IPS-18a (cell line): Measurements from ENCODE around the gene HIC1.

Source experiments
- H3K27ac ChIP-seq: one replicate; pipeline ENCODE4 v1.5.1; 2013; ENCODE audit warnings: low read length
- H3K27me3 ChIP-seq: one replicate; pipeline ENCODE4 v1.6.1; 2013; ENCODE audit warnings: mild to moderate bottlenecking, low read length; ENCODE audit not compliant: control insufficient read depth, insufficient read depth
- H3K36me3 ChIP-seq: one replicate; pipeline ENCODE4 v1.6.1; 2013; ENCODE audit warnings: low read depth, low read length; ENCODE audit not compliant: control insufficient read depth
- H3K4me1 ChIP-seq: one replicate; pipeline ENCODE4 v1.6.1; 2013; ENCODE audit warnings: low read depth, low read length; ENCODE audit not compliant: control insufficient read depth
- H3K4me3 ChIP-seq: one replicate; pipeline ENCODE4 v1.5.1; 2013; ENCODE audit warnings: low read length
- H3K9ac ChIP-seq: one replicate; pipeline ENCODE4 v1.6.1; 2013; ENCODE audit warnings: mild to moderate bottlenecking, low read length, moderate library complexity
- H3K9me3 ChIP-seq: one replicate; pipeline ENCODE4 v1.6.1; 2013; ENCODE audit warnings: low read depth, low read length; ENCODE audit not compliant: control insufficient read depth

The HIC1 gene

DNA sequence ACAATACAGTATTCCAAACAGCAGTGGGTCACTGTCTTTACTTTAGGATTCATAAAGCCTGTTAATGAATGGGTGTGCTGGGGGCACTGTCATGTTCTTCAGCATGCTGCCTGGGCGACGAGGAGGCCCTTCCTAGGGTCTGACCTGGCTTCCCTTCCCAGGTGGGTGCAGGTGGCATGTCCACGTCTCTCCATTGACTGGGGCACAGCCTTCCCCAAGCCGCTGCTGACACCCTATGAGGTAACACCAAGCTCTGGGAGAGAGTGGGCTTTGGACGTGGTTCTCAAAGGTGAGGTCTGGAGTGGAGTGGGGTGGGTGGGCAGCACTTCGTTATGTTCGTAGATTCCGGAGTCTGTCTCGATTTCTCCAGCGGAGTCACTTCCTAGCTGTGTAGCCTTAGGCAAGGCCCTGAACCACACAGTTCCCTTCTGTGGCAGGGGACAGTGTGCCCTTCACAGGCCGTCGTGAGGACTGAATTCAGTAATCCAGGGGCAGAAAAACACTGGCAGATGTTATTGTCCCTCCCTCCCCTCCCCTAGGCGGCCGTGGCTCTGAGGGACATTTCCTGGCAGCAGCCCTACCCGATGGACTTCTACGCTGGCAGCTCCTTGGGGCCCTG, 13.9 kb upstream of the HIC1 start:
- H3K9me3 ChIP-seq = no peaks in the 10 kb centered on the region
- H3K27ac ChIP-seq = no peak overlapping the region
- peak overlapping the region; percentile 78 for H3K4me3 ChIP-seq
- H3K9ac ChIP-seq = peak overlapping the region; percentile 20
- H3K36me3 ChIP-seq = peaks cover 3% of the 10 kb centered on the region
- peaks cover 9% of the 10 kb centered on the region for H3K27me3 ChIP-seq
- peaks cover 5% of the 10 kb centered on the region for H3K4me1 ChIP-seq

DNA sequence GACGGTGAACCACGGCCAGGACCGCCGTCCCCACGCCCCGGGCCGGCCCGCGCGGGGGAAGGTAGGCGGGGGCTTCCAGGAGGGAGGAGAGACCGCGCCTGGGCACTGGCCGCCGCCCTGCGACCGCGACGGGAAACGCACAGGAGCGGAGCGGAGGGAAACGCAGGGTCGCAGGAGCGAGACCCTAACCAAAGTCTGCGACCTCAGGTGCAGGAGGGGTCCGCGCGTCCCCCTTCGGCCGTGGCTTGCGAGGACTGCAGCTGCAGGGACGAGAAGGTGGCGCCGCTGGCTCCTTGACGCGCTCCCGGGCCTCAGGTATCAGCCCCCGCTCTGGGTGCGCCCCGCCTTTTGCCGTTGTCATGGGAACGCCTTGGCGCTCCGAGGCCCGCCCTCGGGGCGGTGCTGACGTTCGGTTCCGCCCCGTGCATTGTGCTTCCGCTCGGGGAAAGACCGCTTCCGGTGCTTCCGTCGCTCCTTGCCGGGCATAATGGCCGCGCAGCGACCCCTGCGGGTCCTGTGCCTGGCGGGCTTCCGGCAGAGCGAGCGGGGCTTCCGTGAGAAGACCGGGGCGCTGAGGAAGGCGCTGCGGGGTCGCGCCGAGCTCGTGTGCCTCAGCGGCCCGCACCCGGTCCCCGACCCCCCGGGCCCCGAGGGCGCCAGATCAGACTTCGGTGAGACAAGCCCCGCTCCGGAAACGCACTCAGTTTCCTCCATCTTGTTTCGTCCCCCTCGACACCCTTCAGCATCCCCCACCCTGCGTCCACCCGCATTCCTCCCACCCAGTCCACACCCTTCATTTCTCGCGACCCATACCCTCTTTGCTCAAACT, 13.1 kb upstream of the HIC1 start, which contains the start of gene OVCA2:
Gene OVCA2, plus strand, starts transcription at position 462 of the 829 bp plus-strand sequence. Its CDS starts 26 bp downstream, at position 488.
- Histone ChIP-seq H3K4me3 (peak within 1 kb of the TSS; percentile 78), H3K27me3 (peaks cover 11% of the 10 kb centered on the region), H3K36me3 (no peaks in the 10 kb centered on the region), H3K9me3 (no peaks in the 10 kb centered on the region), H3K4me1 (peaks cover 5% of the 10 kb centered on the region), H3K9ac (peak within 1 kb of the TSS; percentile 81), H3K27ac (peak within 1 kb of the TSS; percentile 51)

DNA sequence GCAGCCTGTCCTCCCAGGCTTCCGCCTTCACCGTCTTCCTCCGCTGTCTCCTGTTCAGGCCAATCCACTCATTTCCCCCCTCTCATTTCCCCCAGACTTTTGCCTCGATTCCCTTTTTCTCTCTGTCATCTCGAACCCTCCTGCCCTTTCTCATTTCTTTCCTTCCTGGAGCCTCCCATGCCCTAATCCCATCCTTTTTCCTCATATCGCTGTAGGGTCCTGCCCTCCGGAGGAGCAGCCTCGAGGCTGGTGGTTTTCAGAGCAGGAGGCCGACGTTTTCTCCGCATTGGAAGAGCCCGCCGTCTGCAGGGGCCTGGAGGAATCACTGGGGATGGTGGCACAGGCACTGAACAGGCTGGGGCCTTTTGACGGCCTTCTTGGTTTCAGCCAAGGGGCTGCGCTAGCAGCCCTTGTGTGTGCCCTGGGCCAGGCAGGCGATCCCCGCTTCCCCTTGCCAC, 12.5 kb upstream of the HIC1 start:
- no peaks in the 10 kb centered on the region for H3K36me3 ChIP-seq
- H3K4me1 ChIP-seq = peaks cover 5% of the 10 kb centered on the region
- peaks cover 13% of the 10 kb centered on the region for H3K27me3 ChIP-seq
- peak overlapping the region; percentile 51 for H3K27ac ChIP-seq
- H3K9me3 ChIP-seq = no peaks in the 10 kb centered on the region
- H3K9ac ChIP-seq = peak overlapping the region; percentile 81
- H3K4me3 ChIP-seq = peak overlapping the region; percentile 78

DNA sequence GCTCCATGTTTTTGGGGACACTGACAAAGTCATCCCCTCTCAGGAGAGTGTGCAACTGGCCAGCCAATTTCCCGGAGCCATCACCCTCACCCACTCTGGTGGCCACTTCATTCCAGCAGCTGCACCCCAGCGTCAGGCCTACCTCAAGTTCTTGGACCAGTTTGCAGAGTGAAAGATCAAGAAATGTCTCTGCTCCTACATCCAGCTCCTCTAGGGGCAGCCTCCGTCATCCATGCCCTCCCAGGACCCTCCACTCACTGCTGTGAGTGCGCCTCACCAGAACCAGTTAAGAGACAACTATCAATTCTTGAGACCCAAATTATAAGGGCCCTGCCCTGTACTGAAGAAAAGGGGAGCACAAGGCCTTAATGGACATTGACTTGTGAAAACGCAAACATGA, 12.0 kb upstream of the HIC1 start:
- peak overlapping the region; percentile 78 for H3K4me3 ChIP-seq
- no peak overlapping the region for H3K27ac ChIP-seq
- H3K9ac ChIP-seq = peak overlapping the region; percentile 81

DNA sequence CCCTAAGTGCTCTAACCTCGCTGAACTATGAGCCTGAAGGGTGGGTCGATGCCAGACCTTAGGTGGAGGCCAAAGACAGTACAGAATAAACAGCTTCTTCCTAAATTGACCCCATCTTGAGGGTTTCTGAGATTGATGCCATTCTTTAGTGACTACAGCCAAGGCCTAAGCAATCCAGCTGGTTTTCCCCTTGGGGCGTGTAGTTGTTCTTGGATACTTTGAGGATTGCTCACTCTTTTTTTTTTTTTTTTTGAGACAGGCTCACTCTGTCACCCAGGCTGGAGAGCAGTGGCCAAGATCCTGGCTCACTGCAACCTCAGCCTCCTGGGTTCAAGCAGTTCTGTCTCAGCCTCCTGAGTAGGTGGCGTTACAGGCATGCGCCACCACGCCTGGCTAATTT, 11.1 kb upstream of the HIC1 start:
- H3K9ac ChIP-seq = no peak overlapping the region
- H3K4me3 ChIP-seq = no peak overlapping the region
- H3K27ac ChIP-seq = no peak overlapping the region

More for the DNA sequence above, 12.0 kb upstream of the HIC1 start:
- Histone ChIP-seq H3K36me3 (no peaks in the 10 kb centered on the region), H3K9me3 (no peaks in the 10 kb centered on the region), H3K27me3 (peaks cover 18% of the 10 kb centered on the region), H3K4me1 (peaks cover 5% of the 10 kb centered on the region)

DNA sequence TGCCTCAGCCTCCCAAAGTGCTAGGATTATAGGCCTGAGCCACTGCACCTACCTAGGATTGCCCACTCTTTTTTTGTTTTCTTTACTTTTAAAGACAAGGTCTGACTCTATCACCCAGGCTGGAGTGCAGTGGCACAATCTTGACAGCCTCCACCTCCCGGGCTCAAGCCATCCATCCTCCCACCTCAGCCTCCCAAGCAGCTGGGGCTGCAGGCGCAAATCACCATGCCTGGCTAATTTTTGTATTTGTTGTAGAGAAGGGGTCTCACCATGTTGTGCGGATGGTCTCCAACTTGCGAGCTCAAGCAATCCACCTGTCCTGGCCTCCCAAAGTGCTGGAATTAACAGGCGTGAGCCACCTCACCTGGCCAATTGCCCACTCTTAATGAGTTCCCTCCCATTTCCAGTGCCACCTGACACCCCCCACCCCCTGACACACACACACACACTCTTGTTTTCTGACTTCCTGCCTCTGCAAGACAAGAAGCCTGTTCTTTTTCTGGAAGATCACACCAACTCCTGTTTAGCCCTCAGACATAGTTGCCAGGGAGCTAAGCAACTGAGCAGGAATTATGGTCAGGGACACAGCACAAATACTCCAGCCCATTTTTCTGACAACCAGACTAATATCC, 10.5 kb upstream of the HIC1 start:
- Histone ChIP-seq H3K9ac (no peak overlapping the region), H3K4me1 (peaks cover 5% of the 10 kb centered on the region), H3K4me3 (no peak overlapping the region), H3K36me3 (no peaks in the 10 kb centered on the region), H3K27ac (no peak overlapping the region), H3K9me3 (no peaks in the 10 kb centered on the region), H3K27me3 (peaks cover 33% of the 10 kb centered on the region)

More for the DNA sequence above, 11.1 kb upstream of the HIC1 start:
- Histone ChIP-seq H3K27me3 (peaks cover 27% of the 10 kb centered on the region), H3K9me3 (no peaks in the 10 kb centered on the region), H3K4me1 (peaks cover 5% of the 10 kb centered on the region), H3K36me3 (no peaks in the 10 kb centered on the region)

DNA sequence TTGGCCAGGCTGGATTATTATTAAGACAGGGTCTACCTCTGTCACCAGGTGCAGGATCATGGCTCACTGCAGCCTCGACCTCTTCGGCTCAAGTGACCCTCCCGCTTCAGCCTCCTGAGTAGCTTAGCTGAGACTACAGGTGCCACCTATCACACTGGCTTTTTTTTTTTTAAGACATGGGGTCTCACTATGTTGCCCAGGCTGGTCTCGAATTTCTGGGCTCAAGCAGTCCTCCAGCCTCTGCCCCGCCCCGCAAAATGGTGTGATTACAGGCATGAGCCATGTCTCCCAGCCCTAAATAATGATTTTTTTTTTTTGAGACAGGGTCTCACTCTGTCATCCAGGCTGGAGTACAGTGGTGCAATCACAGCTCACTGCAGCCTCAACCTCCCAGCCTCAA, 7.3 kb upstream of the HIC1 start:
- no peak overlapping the region for H3K4me3 ChIP-seq
- no peak overlapping the region for H3K27ac ChIP-seq
- H3K4me1 ChIP-seq = peaks cover 3% of the 10 kb centered on the region
- no peaks in the 10 kb centered on the region for H3K36me3 ChIP-seq
- H3K9ac ChIP-seq = no peak overlapping the region
- no peaks in the 10 kb centered on the region for H3K9me3 ChIP-seq
- H3K27me3 ChIP-seq = peaks cover 60% of the 10 kb centered on the region

DNA sequence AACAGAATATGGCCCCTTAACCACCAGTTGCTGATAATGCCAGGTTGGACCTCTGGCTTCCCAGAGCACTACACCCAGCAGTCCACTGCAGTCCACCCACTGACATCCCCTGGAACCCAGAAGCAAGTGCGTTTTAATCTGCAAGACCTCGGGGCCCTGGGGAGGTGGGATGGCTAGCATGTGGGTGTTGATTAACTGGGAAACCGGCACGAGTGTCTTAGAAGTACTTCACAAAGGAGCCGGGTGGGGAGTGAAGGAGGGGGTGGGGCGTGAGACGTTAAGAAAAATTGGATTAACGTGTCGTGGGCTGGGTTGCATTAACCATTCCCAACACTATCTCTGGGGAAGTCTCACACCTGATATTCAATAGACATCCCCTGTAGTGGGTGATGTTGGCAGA, 6.1 kb upstream of the HIC1 start:
- no peak overlapping the region for H3K9ac ChIP-seq
- H3K27me3 ChIP-seq = peaks cover 72% of the 10 kb centered on the region

DNA sequence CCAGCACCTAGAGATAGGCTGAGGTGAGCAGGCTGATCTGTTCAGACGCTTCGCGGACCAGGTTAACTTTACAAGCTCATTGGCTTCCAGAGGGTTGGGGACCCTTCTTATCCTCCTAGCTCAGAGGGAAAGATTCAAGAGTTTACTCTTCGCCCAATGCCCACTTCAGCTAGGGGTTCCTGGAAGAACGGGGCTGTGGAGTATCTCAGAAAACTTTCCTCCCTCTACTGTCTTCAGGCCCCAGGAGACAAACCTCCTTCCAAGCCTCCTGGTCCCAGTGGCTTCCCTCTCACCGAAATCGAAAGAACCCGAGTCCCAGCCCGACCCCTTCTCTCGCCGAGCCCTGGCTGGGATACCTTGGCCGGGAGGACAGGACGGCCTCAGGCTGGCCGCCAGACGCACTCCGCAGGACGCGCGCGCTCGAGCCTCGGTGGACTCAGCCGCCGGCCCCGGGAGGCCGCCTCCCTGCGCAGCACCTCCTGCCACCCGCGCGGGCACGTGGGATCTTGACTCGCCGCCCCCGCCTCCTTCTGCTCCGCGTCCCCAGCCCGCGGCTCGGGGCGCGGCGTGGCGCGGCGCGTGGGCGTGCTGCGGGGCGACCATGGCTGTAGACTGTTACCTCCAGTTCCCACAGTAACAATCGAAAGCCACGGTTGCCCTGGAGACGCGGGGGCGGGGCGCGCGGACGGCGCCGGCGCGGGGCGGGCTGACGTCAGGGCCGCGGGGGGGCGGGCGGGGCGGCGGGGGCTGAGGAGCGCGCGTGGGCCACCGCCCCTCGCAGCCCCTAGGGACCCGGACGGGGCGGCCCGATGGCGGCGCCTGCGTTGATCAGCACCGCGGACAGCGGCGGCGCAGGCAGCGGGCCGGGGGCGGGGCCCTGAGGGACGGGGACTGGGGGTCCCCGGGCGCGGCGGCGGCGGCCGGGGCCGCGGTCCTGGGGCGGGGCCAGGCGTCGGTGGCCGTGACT, 5.3 kb upstream of the HIC1 start:
- H3K9ac ChIP-seq = no peak overlapping the region
- peak overlapping the region; percentile 39 for H3K4me3 ChIP-seq
- H3K27me3 ChIP-seq = peaks cover 78% of the 10 kb centered on the region
- no peaks in the 10 kb centered on the region for H3K4me1 ChIP-seq
- H3K9me3 ChIP-seq = no peaks in the 10 kb centered on the region
- H3K36me3 ChIP-seq = no peaks in the 10 kb centered on the region
- no peak overlapping the region for H3K27ac ChIP-seq

More for the DNA sequence above, 6.1 kb upstream of the HIC1 start:
- no peaks in the 10 kb centered on the region for H3K4me1 ChIP-seq
- no peaks in the 10 kb centered on the region for H3K36me3 ChIP-seq
- no peak overlapping the region for H3K4me3 ChIP-seq
- H3K9me3 ChIP-seq = no peaks in the 10 kb centered on the region
- no peak overlapping the region for H3K27ac ChIP-seq

DNA sequence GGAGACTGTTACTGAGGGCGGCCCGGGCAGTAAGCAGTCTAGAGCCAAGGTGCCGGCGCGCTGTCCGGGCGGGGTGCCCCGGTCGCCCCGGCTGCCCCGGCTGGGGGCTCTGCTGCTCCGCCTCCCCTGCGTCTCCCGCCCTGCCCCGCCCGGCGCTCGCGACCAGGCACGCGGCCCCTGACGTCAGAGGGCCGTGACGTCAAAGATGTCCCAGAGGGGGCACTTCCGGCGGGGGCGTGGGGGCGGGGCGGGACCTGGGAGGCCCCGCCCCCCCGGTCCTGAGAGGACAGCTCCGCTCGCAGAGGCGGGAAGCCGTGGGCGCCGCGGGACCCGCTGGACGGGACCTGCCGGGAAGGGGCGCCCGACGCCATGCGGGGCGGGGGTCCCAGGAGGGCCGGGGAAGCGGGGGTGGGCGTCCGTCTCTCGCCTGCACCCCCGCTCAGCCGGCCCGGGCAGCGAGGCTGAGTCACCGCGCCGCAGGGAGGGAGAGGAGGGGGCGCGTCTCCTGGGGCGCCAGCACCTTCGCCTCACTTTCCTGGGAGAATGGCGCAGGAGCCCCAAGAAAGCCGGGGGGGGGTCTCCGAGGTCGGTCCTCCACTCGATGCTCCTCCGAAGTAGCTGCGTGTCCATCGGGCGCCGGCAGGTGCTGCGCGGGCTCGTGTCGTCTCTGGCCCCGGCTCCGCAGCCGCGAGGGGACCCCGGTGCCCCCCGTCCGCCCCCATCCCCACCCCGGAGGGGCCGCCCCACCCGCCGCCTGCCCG, 4.4 kb upstream of the HIC1 start:
- no peaks in the 10 kb centered on the region for H3K9me3 ChIP-seq
- no peaks in the 10 kb centered on the region for H3K36me3 ChIP-seq
- H3K27ac ChIP-seq = no peak overlapping the region
- no peak overlapping the region for H3K9ac ChIP-seq
- peaks cover 83% of the 10 kb centered on the region for H3K27me3 ChIP-seq
- no peaks in the 10 kb centered on the region for H3K4me1 ChIP-seq
- H3K4me3 ChIP-seq = peak overlapping the region; percentile 13
